PC-9 (cell line): Measurements from ENCODE around the gene SORCS2.

Experiments used
- CTCF ChIP-seq: fragments of 200-600 bp; sonication (generic); conservative IDR thresholded peaks from 2 replicates; pipeline ENCODE4 v1.6.1; 2017; ENCODE audit warnings: mixed run types, antibody characterized with exemption, mild to moderate bottlenecking, moderate library complexity
- EZH2 ChIP-seq: fragments of 200-600 bp; sonication (generic); IDR thresholded peaks from 2 replicates; pipeline ENCODE4 v1.8.0; 2017; ENCODE audit warnings: antibody characterized with exemption, low read depth

GRCh38 chr4:7235030-7235380 is 42.7 kb downstream of the SORCS2 start:
- TF ChIP-seq CTCF (no peak), EZH2 (no peak)
